HG02981 (cell line): ENCODE data around the gene EP300.

Experiments used
- ATAC-seq: cut with Tn5 transposase; IDR thresholded peaks from one replicate; pipeline ENCODE4 v1.9.1; 2021; ENCODE audit warnings: mild to moderate bottlenecking, moderate library complexity; ENCODE audit not compliant: unreplicated experiment

Gene EP300

GRCh38 chr22:41204066-41204465 is 111.7 kb downstream of the EP300 start:
- no peak for ATAC-seq

GRCh38 chr22:41204992-41205900 is 112.9 kb downstream of the EP300 start, which contains the start of gene L3MBTL2:
TSS of gene L3MBTL2 (plus strand) at chr22:41205312. CDS start at chr22:41205363, 51 bp downstream.
- peak; percentile 97 for ATAC-seq

GRCh38 chr22:41206719-41207118 is 114.3 kb downstream of the EP300 start:
- no peak for ATAC-seq

- ATAC-seq, result no peak
Measured at GRCh38 chr22:41215409-41215808, 123.0 kb downstream of the EP300 start.

GRCh38 chr22:41215926-41216325 is 123.5 kb downstream of the EP300 start:
- ATAC-seq, result no peak

- ATAC-seq, result no peak
Measured at GRCh38 chr22:41216984-41217383, 124.6 kb downstream of the EP300 start.

GRCh38 chr22:41217553-41218157 is 125.3 kb downstream of the EP300 start:
- no peak for ATAC-seq

- no peak for ATAC-seq
Measured at GRCh38 chr22:41222846-41223507, 130.6 kb downstream of the EP300 start.

GRCh38 chr22:41223535-41223934 is 131.1 kb downstream of the EP300 start:
- no peak for ATAC-seq

GRCh38 chr22:41226723-41227655 is 134.6 kb downstream of the EP300 start:
- ATAC-seq, result no peak

GRCh38 chr22:41229215-41229614 is 136.8 kb downstream of the EP300 start:
- no peak for ATAC-seq
